Mesothelial cell of epicardium (in vitro differentiated cells): ENCODE measurements around the gene MACROD2. TPM values are rescaled to one million over a fixed set of nuclear protein-coding genes. Genes with fewer than 3 reads are reported as not detected.

Experiments used
- DNase-seq, 2 experiments: peaks; one replicate each; pipeline ENCODE4 v3.0.0; 2021; ENCODE audit warnings: low spot score in 2 of 2; ENCODE audit not compliant: unreplicated experiment in 2 of 2
- H3K27ac Mint-ChIP-seq: 2 replicates; pipeline ENCODE4 v1.8.0; 2021; ENCODE audit warnings: mixed read lengths
- H3K27me3 Mint-ChIP-seq: 2 replicates; pipeline ENCODE4 v1.8.0; 2021; ENCODE audit warnings: low read depth, mixed read lengths
- H3K36me3 Mint-ChIP-seq: 2 replicates; pipeline ENCODE4 v1.8.0; 2021; ENCODE audit warnings: mixed read lengths
- H3K4me1 Mint-ChIP-seq: 2 replicates; pipeline ENCODE4 v1.8.0; 2021; ENCODE audit warnings: mixed read lengths
- H3K4me3 Mint-ChIP-seq: 2 replicates; pipeline ENCODE4 v1.8.0; 2021; ENCODE audit warnings: mild to moderate bottlenecking, moderate library complexity, mixed read lengths
- H3K9me3 Mint-ChIP-seq: 2 replicates; pipeline ENCODE4 v1.8.0; 2021; ENCODE audit warnings: mixed read lengths
- total RNA-seq: library from RNA; stranded (reverse); gene quantifications from 3 replicates; pipeline ENCODE4 v1.2.1, GENCODE V29; 2021
- TF ChIP-seq, protein P1 (sequence below): fragments of 200-600 bp; sonication (generic); IDR thresholded peaks from one replicate; pipeline ENCODE4 v1.5.0; 2021; ENCODE audit warnings: antibody characterized with exemption; ENCODE audit not compliant: unreplicated experiment

Gene MACROD2
- total RNA-seq, 1 donor from 2014 or later = 10.0 TPM

DNA sequence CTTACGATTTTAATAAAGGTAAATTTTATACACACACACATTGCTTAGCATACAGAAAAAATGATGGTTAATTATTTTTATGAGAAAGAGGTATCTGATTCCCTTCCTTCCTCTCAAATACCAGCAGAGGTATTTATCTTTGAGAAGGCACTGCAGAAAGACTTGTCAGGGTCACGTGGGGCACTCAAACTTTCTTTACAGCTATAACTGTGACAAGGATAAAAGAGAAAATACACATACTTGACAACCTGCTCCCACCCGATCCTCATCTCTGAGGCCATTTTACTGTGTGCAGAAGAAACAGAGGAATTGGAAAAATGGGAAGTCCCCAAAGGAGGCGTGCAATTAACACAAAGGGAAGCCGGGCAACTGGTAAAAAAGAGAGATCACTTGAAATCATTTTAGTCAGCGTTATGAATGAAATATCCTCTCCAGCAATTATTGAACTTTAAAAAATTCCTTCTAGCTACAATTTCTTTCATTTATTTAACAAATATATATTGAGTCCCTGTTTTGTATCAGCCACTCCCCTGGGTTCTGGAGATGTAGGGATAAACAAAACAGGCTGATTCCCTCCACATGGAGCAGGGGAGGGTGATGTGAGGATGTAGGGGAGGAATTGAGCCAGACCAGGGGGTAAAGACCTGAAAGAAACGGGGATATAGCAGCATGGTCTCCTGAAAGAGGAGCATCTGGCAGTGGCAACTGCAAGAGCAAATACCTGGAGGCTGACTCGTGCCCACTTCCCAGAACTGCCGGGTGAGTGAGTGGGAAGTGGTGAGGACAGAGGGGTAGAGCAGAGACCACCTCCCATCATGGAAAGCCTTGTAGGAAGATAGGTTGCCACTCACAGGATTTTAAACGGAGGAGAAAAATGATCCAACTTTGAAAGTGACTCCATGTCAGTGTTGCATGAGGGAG lies 2067.6 kb downstream of the MACROD2 start:
- TF ChIP-seq, protein P1, sequence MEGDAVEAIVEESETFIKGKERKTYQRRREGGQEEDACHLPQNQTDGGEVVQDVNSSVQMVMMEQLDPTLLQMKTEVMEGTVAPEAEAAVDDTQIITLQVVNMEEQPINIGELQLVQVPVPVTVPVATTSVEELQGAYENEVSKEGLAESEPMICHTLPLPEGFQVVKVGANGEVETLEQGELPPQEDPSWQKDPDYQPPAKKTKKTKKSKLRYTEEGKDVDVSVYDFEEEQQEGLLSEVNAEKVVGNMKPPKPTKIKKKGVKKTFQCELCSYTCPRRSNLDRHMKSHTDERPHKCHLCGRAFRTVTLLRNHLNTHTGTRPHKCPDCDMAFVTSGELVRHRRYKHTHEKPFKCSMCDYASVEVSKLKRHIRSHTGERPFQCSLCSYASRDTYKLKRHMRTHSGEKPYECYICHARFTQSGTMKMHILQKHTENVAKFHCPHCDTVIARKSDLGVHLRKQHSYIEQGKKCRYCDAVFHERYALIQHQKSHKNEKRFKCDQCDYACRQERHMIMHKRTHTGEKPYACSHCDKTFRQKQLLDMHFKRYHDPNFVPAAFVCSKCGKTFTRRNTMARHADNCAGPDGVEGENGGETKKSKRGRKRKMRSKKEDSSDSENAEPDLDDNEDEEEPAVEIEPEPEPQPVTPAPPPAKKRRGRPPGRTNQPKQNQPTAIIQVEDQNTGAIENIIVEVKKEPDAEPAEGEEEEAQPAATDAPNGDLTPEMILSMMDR = no peak
- Mint-ChIP-seq H3K36me3 (no peaks in the 10 kb centered on the region), H3K4me1 (peaks cover 34% of the 10 kb centered on the region), H3K27ac (peak overlapping the region; percentile 23), H3K4me3 (no peak overlapping the region), H3K27me3 (no peaks in the 10 kb centered on the region), H3K9me3 (peaks cover 11% of the 10 kb centered on the region)
- DNase-seq = no peak

DNA sequence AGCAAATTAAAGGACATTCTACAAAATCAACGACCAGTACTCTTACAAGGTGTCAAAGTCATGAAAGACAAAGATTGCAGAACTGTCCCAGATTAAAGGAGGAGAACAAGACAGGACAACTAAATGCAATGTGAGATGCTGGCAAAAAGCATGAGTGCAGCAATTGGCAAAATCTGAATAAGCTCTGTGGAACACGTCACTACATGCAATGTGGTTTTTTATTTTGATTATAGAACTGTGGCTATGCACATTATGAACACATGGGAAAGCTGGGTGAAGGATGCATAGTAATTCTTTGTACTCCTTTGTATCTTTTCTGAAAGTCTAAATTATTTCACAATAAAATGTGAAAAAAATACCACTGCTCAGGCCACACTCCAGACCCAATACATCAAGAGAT lies 2068.6 kb downstream of the MACROD2 start:
- Mint-ChIP-seq H3K4me3 (no peak overlapping the region), H3K27me3 (no peaks in the 10 kb centered on the region), H3K36me3 (no peaks in the 10 kb centered on the region), H3K9me3 (peaks cover 17% of the 10 kb centered on the region), H3K27ac (no peak overlapping the region), H3K4me1 (peaks cover 34% of the 10 kb centered on the region)
- TF ChIP-seq, protein P1 = no peak
- DNase-seq = no peak

DNA sequence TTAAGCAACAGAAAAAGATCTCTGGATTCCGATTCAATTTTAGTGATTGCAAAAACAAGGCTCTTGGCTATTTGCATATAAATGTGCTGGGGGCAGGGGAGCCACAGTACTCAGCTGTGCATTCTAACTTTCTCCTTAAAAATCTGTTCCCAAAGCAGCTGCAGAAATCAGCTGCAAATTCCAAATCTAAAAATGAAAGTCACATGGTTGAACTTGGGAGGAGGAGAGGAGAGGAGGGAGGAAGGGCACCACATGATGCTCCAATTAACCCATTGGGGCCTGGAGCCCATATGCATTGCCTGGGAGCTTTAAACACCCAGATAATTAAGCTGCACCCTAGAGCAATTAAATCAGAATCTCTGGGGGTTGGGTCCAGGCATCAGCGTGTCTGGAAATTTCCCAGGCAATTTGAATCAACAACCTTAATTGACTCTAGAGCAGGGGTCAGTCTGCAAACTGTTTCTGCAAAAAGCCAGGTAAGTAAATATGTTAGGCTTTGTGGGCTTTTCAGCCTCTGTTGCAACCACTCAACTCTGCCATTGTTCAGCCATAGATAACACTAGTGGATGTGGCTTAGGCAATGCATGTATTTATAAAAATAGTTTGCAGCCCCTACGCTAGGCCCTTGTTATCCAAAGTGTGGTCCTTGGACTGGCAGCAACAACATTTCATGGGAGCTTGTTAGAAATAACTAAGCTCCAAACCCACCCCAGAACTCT lies 2069.8 kb downstream of the MACROD2 start:
- TF ChIP-seq, protein P1 = no peak
- Mint-ChIP-seq H3K9me3 (peaks cover 13% of the 10 kb centered on the region), H3K27ac (peak overlapping the region; percentile 37), H3K27me3 (no peaks in the 10 kb centered on the region), H3K4me1 (peaks cover 34% of the 10 kb centered on the region), H3K4me3 (no peak overlapping the region), H3K36me3 (no peaks in the 10 kb centered on the region)
- no peak for DNase-seq

DNA sequence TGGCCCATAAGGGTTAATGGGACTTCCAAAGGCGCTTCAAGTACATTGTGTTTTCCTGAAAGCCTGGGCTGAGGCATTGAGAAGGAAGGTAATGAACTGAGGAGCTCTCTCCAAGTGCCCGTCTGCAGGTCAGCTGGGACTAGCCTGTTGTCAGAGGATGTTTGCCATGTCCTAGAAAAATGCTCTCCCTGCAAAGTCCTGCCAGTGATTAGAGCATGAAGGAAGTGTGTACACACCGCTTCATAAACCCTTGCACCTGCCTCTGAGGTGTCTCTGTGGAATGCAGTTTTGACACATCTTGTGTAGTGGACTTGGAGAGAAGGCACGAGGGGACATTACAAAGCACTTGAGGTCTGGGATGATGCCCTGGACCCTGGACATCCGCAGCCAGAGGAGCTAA lies 2071.3 kb downstream of the MACROD2 start:
- H3K4me1 Mint-ChIP-seq = peaks cover 28% of the 10 kb centered on the region
- DNase-seq = no peak
- TF ChIP-seq, protein P1 = no peak
- H3K4me3 Mint-ChIP-seq = no peak overlapping the region
- no peaks in the 10 kb centered on the region for H3K36me3 Mint-ChIP-seq
- no peak overlapping the region for H3K27ac Mint-ChIP-seq
- H3K9me3 Mint-ChIP-seq = peaks cover 21% of the 10 kb centered on the region
- H3K27me3 Mint-ChIP-seq = no peaks in the 10 kb centered on the region

DNA sequence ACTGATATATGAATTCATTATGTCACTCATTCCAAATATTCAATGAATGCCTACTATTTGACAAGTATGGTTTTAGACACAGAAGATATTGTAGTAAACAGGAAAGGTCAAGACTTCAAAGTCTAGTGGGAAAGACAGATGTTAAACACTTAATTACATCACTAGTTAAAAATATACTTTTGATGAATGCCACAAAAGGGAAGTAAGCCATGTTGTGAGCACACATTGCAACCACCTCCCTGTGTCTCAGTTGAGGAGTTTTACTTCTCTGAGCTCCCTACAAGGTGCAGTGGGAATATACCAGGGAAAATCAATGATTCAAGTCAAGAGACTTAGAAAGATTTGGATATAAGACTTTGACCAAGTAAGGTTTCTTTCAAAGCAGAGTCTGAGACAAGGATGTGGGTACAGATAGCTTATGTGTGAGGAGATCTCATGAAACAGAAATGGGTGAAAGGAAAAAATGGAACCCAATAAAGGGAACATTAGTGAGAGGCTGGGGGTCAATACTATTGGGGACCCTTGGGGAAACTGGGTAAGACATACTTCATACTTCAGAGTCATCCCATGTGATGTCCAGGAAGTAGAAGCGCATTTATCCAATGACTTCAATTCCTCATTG lies 2074.2 kb downstream of the MACROD2 start:
- Mint-ChIP-seq H3K4me3 (no peak overlapping the region), H3K27me3 (no peaks in the 10 kb centered on the region), H3K36me3 (no peaks in the 10 kb centered on the region), H3K9me3 (peaks cover 23% of the 10 kb centered on the region), H3K27ac (no peak overlapping the region), H3K4me1 (peaks cover 7% of the 10 kb centered on the region)
- TF ChIP-seq, protein P1 = no peak
- DNase-seq = no peak
